Measurements from ENCODE around the gene GALNT10. TPM values are rescaled to one million over a fixed set of nuclear protein-coding genes. Genes with fewer than 3 reads are reported as not detected.
A peak's percentile ranks its signal among the peaks of the same experiment; 100 is the strongest.

GALNT10 gene
- total RNA-seq, 1 donor from 2014 or later, result 20.6 TPM

GRCh38 chr5:154288145-154288544 lies 97.6 kb downstream of the GALNT10 start:
- no peaks in the 10 kb centered on the region for H3K9me3 Mint-ChIP-seq (ENCODE audit: low read depth)
- no peaks in the 10 kb centered on the region for H3K36me3 Mint-ChIP-seq (ENCODE audit: insufficient read depth)
- peak overlapping the region; percentile 84 for H3K27ac Mint-ChIP-seq
- DNase-seq (ENCODE audit: low spot score, unreplicated experiment), result peak; percentile 19
- H3K4me3 Mint-ChIP-seq (ENCODE audit: low read depth), result peak overlapping the region; percentile 25
- TF ChIP-seq CTCF (IDR thresholded peaks at IDR 0.05; ENCODE audit: unreplicated experiment), result no peak
- H3K4me1 Mint-ChIP-seq (ENCODE audit: low read depth), result peaks cover 47% of the 10 kb centered on the region
- H3K27me3 Mint-ChIP-seq, result no peaks in the 10 kb centered on the region

- Mint-ChIP-seq H3K27me3 (no peaks in the 10 kb centered on the region), H3K4me1 (ENCODE audit: low read depth) (peaks cover 51% of the 10 kb centered on the region), H3K36me3 (ENCODE audit: insufficient read depth) (no peaks in the 10 kb centered on the region), H3K9me3 (ENCODE audit: low read depth) (no peaks in the 10 kb centered on the region), H3K27ac (no peak overlapping the region), H3K4me3 (ENCODE audit: low read depth) (no peak overlapping the region)
- TF ChIP-seq CTCF (IDR thresholded peaks at IDR 0.05; ENCODE audit: unreplicated experiment), result no peak
- no peak for DNase-seq (ENCODE audit: low spot score, unreplicated experiment)
These were observed 101.4 kb downstream of the GALNT10 start for GRCh38 chr5:154291917-154292316.

- no peak for DNase-seq (ENCODE audit: low spot score, unreplicated experiment)
These were observed 102.7 kb downstream of the GALNT10 start for GRCh38 chr5:154293219-154293618.

GRCh38 chr5:154295551-154295950 lies 105.0 kb downstream of the GALNT10 start:
- no peak for TF ChIP-seq CTCF (IDR thresholded peaks at IDR 0.05; ENCODE audit: unreplicated experiment)
- Mint-ChIP-seq H3K4me3 (ENCODE audit: low read depth) (no peak overlapping the region), H3K27me3 (no peaks in the 10 kb centered on the region), H3K27ac (no peak overlapping the region), H3K4me1 (ENCODE audit: low read depth) (peaks cover 37% of the 10 kb centered on the region), H3K36me3 (ENCODE audit: insufficient read depth) (peaks cover 3% of the 10 kb centered on the region), H3K9me3 (ENCODE audit: low read depth) (no peaks in the 10 kb centered on the region)
- no peak for DNase-seq (ENCODE audit: low spot score, unreplicated experiment)

More at GRCh38 chr5:154293219-154293618, 102.7 kb downstream of the GALNT10 start:
- Mint-ChIP-seq H3K27me3 (no peaks in the 10 kb centered on the region), H3K4me3 (ENCODE audit: low read depth) (no peak overlapping the region), H3K27ac (no peak overlapping the region), H3K4me1 (ENCODE audit: low read depth) (peaks cover 46% of the 10 kb centered on the region), H3K36me3 (ENCODE audit: insufficient read depth) (no peaks in the 10 kb centered on the region), H3K9me3 (ENCODE audit: low read depth) (no peaks in the 10 kb centered on the region)
- TF ChIP-seq CTCF (IDR thresholded peaks at IDR 0.05; ENCODE audit: unreplicated experiment), result no peak

- no peak overlapping the region for H3K4me3 Mint-ChIP-seq (ENCODE audit: low read depth)
- no peaks in the 10 kb centered on the region for H3K27me3 Mint-ChIP-seq
- H3K36me3 Mint-ChIP-seq (ENCODE audit: insufficient read depth), result peaks cover 3% of the 10 kb centered on the region
- no peak for DNase-seq (ENCODE audit: low spot score, unreplicated experiment)
- peaks cover 36% of the 10 kb centered on the region for H3K4me1 Mint-ChIP-seq (ENCODE audit: low read depth)
- no peaks in the 10 kb centered on the region for H3K9me3 Mint-ChIP-seq (ENCODE audit: low read depth)
- peak overlapping the region; percentile 17 for H3K27ac Mint-ChIP-seq
- TF ChIP-seq CTCF (IDR thresholded peaks at IDR 0.05; ENCODE audit: unreplicated experiment), result no peak
These were observed 106.1 kb downstream of the GALNT10 start for GRCh38 chr5:154296525-154297159.

Data from progenitor cell of endocrine pancreas (in vitro differentiated cells).